GM21515 (cell line): Measurements from ENCODE around the gene ESRRG.
"Not testable (repeated sequence)": the region's sequence is repeated elsewhere in the genome, so short reads cannot be mapped to it uniquely, and the experiment has no call there.

ENCODE experiments used
- ATAC-seq: cut with Tn5 transposase; IDR thresholded peaks from one replicate; pipeline ENCODE4 v1.9.1; 2021; ENCODE audit not compliant: unreplicated experiment

The ESRRG gene

GRCh38 chr1:216576234-216576937, 146.8 kb downstream of the ESRRG start:
- ATAC-seq: no peak

GRCh38 chr1:216566641-216567205, 156.5 kb downstream of the ESRRG start:
- no peak for ATAC-seq

GRCh38 chr1:216563087-216563486, 160.1 kb downstream of the ESRRG start:
- ATAC-seq: no peak

GRCh38 chr1:216562383-216562782, 160.8 kb downstream of the ESRRG start:
- peak; percentile 60 for ATAC-seq

GRCh38 chr1:216560527-216560926, 162.7 kb downstream of the ESRRG start:
- no peak for ATAC-seq

- ATAC-seq: no peak
Observed at GRCh38 chr1:216559359-216559758, 163.9 kb downstream of the ESRRG start.

- no peak for ATAC-seq
Observed at GRCh38 chr1:216555653-216556052, 167.6 kb downstream of the ESRRG start.

- no peak for ATAC-seq
Observed at GRCh38 chr1:216554934-216555333, 168.3 kb downstream of the ESRRG start.

GRCh38 chr1:216553766-216554165, 169.5 kb downstream of the ESRRG start:
- no peak for ATAC-seq

- ATAC-seq: no peak
Observed at GRCh38 chr1:216553040-216553439, 170.2 kb downstream of the ESRRG start.

GRCh38 chr1:216549796-216550195, 173.4 kb downstream of the ESRRG start:
- no peak for ATAC-seq

- no peak for ATAC-seq
Observed at GRCh38 chr1:216542741-216543140, 180.5 kb downstream of the ESRRG start.

- ATAC-seq: no peak
Observed at GRCh38 chr1:216542263-216542662, 181.0 kb downstream of the ESRRG start.

GRCh38 chr1:216535751-216536150, 187.5 kb downstream of the ESRRG start:
- ATAC-seq: no peak

GRCh38 chr1:216535059-216535458, 188.2 kb downstream of the ESRRG start:
- ATAC-seq: no peak

GRCh38 chr1:216533776-216534175, 189.5 kb downstream of the ESRRG start:
- no peak for ATAC-seq

GRCh38 chr1:216532251-216532798, 190.9 kb downstream of the ESRRG start:
- no peak for ATAC-seq

- ATAC-seq: peak; percentile 53
Observed at GRCh38 chr1:216531263-216532239, 191.7 kb downstream of the ESRRG start.

- not testable (repeated sequence) for ATAC-seq
Observed at GRCh38 chr1:216529851-216530250, 193.4 kb downstream of the ESRRG start.

- ATAC-seq: peak; percentile 95
Observed at GRCh38 chr1:216528816-216529215, 194.4 kb downstream of the ESRRG start.

- ATAC-seq: peak; percentile 64
Observed at GRCh38 chr1:216523449-216524190, 199.6 kb downstream of the ESRRG start.
